ENCODE measurements around the gene SF3A2.

SF3A2 gene

DNA sequence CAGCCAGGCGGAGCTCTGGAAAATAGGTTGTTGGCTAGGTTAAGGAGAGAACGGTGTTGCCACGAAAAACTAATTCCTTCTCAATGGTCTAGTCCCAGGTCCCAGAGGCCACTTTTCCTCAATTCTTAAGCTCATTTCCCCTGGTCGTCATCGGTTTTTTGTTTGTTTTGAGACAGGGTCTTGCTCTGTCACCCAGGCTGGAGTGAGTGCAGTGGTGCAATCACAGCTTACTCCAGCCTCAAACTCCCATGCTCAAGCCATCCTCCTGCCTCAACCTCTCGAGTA, 1.2 kb downstream of the SF3A2 start:
- Histone ChIP-seq H3K27ac (ENCODE audit: low read depth, low read length) (no peak overlapping the region), H2BK15ac (replicated peaks; ENCODE audit: low read depth) (no peak overlapping the region), H3K36me3 (ENCODE audit: control insufficient read depth, insufficient read depth, low read length) (peaks cover 2% of the 10 kb centered on the region), H3K4ac (ENCODE audit: low read depth, low read length) (no peak overlapping the region), H4K5ac (ENCODE audit: low read length) (no peak overlapping the region), H3K4me3 (ENCODE audit: low read length) (peak overlapping the region; percentile 89), H3K79me1 (ENCODE audit: low read length) (peaks cover 17% of the 10 kb centered on the region), H3K79me2 (ENCODE audit: control insufficient read depth, insufficient read depth, low read length) (peaks cover 81% of the 10 kb centered on the region), H3K27me3 (ENCODE audit: insufficient read depth, low read length, poor library complexity) (no peaks in the 10 kb centered on the region), H3K23ac (ENCODE audit: low read length) (no peak overlapping the region), H2BK120ac (ENCODE audit: low read depth, low read length) (no peak overlapping the region), H4K8ac (ENCODE audit: low read depth, low read length) (no peak overlapping the region), H3K56ac (ENCODE audit: low read length) (peak overlapping the region; percentile 99), H3K9ac (ENCODE audit: low read length) (peak overlapping the region; percentile 97), H2AK5ac (ENCODE audit: low read length) (no peak overlapping the region), H3K18ac (ENCODE audit: low read length) (no peak overlapping the region), H2BK5ac (ENCODE audit: low read length) (no peak overlapping the region), H3K4me1 (ENCODE audit: control insufficient read depth, low read depth, low read length) (peaks cover 5% of the 10 kb centered on the region), H3K4me2 (ENCODE audit: low read length) (peak overlapping the region; percentile 59)
- WGBS (ENCODE audit: extremely low coverage, insufficient coverage, low lambda C conversion rate): no CpG with 5 or more reads among the region's 6 CpGs
- no peak for DNase-seq

DNA sequence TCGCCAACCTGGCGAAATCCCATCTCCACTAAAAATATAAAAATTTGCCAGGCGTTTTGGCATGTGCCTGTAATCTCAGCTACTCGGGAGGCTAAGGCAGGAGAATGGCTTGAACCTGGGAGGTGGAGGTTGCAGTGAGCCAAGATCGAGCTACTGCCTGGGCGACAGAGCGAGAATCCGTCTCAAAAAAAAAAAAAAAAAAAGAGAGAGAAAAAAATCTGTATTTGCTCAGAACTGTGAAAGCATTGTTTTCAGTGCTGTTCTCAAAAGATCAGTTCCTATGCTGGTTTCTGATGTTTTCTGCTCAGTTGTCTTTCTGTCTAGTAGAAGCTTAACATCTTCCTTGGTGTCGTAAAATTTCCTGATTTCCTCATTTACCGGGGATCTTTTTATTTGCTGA, 2.5 kb downstream of the SF3A2 start:
- Histone ChIP-seq H3K4me1 (ENCODE audit: control insufficient read depth, low read depth, low read length) (peaks cover 5% of the 10 kb centered on the region), H3K27ac (ENCODE audit: low read depth, low read length) (no peak overlapping the region), H2BK120ac (ENCODE audit: low read depth, low read length) (no peak overlapping the region), H3K56ac (ENCODE audit: low read length) (no peak overlapping the region), H4K8ac (ENCODE audit: low read depth, low read length) (no peak overlapping the region), H2BK5ac (ENCODE audit: low read length) (no peak overlapping the region), H3K79me2 (ENCODE audit: control insufficient read depth, insufficient read depth, low read length) (peaks cover 84% of the 10 kb centered on the region), H2BK15ac (replicated peaks; ENCODE audit: low read depth) (no peak overlapping the region), H3K4ac (ENCODE audit: low read depth, low read length) (no peak overlapping the region), H3K27me3 (ENCODE audit: insufficient read depth, low read length, poor library complexity) (no peaks in the 10 kb centered on the region), H3K36me3 (ENCODE audit: control insufficient read depth, insufficient read depth, low read length) (peaks cover 2% of the 10 kb centered on the region), H3K23ac (ENCODE audit: low read length) (no peak overlapping the region), H2AK5ac (ENCODE audit: low read length) (no peak overlapping the region), H3K79me1 (ENCODE audit: low read length) (peaks cover 17% of the 10 kb centered on the region), H4K5ac (ENCODE audit: low read length) (no peak overlapping the region), H3K9ac (ENCODE audit: low read length) (peak overlapping the region; percentile 70), H3K4me3 (ENCODE audit: low read length) (no peak overlapping the region), H3K18ac (ENCODE audit: low read length) (no peak overlapping the region), H3K4me2 (ENCODE audit: low read length) (peak overlapping the region; percentile 3)
- WGBS (ENCODE audit: extremely low coverage, insufficient coverage, low lambda C conversion rate): no CpG with 5 or more reads among the region's 10 CpGs
- no peak for DNase-seq

DNA sequence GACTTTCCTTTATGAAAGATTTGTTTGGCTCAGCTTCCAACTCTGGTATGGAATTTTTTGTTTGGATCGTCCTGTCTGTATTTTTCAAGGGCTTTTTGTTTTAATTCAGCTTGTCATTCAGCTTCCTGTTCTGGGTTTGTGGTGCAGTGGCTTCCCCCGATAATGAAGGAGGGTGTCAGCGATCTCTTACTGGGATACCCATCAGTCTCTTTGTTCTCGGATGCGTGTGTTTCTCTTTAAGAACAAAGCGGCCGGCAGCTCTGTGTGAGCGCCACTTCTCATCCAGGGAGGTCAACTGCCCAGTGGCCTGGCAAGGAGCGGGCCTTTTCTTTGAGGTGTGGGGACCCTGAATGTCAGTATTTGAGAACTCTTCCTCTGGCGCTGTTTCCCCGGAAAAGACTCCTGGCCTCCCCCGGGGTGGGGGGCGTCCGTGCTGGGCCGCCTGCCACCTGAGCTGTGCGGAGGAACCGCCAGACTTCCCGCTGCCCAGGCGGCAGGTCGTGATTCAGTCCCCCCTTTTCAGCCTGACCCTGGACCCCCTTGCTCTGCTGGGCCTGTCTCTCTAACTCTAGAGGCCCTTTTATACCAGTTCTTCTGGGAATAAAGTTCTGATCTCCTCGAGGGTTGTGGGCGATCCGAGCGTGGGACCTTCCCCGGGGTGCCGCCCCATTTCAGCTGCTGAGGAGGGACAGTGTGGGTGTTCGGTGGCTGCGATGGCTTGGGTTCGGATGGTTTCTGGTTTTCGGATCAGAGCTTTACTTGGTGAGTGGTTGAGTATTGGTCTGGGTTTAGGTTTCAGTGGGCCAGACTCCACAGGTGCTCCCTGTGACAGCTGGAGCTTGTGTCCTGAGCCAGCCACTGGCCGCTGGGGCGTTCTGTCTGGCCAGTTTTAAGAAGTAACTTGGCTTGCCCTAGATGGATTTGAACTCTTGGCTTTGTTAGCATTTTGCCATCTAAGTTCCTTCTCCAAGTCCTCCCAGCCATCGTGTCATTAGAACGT, 3.4 kb downstream of the SF3A2 start:
- peaks cover 5% of the 10 kb centered on the region for H3K4me1 ChIP-seq (ENCODE audit: control insufficient read depth, low read depth, low read length)

DNA sequence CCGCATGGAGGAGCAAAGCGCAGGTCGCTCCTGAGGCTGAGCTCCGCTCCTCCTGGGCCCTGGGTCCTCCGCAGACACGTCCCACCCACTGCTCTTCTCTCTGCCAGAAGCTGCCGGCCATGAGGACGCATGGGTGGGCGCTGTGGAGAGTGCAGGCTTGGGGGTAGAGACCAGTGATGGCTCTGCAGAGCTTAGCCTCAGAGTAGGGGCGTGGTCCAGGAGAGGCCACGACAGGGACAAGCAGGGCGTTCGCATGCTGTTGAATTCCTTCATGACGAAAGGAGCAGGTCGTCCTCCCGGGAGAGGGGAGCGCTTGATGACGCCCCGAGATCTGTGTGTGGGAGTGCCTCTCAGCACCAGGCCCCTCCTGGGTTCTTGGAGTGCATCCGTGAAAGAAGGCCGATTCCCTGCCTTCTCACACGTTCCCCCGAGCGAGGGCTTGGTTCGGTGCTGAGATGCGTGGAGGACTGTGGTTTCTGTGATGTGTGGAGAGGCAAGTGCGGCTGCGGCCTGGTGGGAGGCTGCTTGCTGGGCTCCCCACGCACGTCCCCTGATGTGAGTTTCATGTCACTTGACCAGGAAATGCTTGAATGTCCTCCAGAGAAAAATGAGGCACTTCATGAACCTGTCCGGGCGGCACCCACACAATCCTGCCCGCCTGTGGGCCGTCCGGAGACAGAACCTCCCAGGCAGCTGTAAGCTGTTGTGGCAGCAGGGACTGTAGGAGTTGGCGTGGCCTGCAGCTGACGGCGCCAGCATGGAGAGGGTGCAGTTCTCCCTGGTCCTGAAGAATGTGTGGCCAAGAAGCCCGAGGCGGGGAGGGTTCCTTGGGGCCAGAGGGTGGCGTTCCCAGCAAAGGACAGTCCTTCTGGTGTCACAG, 4.5 kb downstream of the SF3A2 start:
- peaks cover 12% of the 10 kb centered on the region for H3K36me3 ChIP-seq (ENCODE audit: control insufficient read depth, insufficient read depth, low read length)
- H3K4me2 ChIP-seq (ENCODE audit: low read length): no peak overlapping the region
- no peak overlapping the region for H2BK15ac ChIP-seq (replicated peaks; ENCODE audit: low read depth)
- H3K27ac ChIP-seq (ENCODE audit: low read depth, low read length): no peak overlapping the region
- H4K8ac ChIP-seq (ENCODE audit: low read depth, low read length): no peak overlapping the region
- H3K23ac ChIP-seq (ENCODE audit: low read length): peak overlapping the region; percentile 37
- no peaks in the 10 kb centered on the region for H3K27me3 ChIP-seq (ENCODE audit: insufficient read depth, low read length, poor library complexity)
- no peak overlapping the region for H2BK5ac ChIP-seq (ENCODE audit: low read length)
- H3K56ac ChIP-seq (ENCODE audit: low read length): peak overlapping the region; percentile 79
- H3K79me2 ChIP-seq (ENCODE audit: control insufficient read depth, insufficient read depth, low read length): peaks cover 68% of the 10 kb centered on the region
- H3K4ac ChIP-seq (ENCODE audit: low read depth, low read length): no peak overlapping the region
- no peak for DNase-seq
- H3K4me1 ChIP-seq (ENCODE audit: control insufficient read depth, low read depth, low read length): peaks cover 5% of the 10 kb centered on the region
- H4K5ac ChIP-seq (ENCODE audit: low read length): no peak overlapping the region
- no peak overlapping the region for H3K4me3 ChIP-seq (ENCODE audit: low read length)
- peak overlapping the region; percentile 18 for H3K9ac ChIP-seq (ENCODE audit: low read length)
- H3K79me1 ChIP-seq (ENCODE audit: low read length): peaks cover 16% of the 10 kb centered on the region
- H2BK120ac ChIP-seq (ENCODE audit: low read depth, low read length): no peak overlapping the region
- WGBS (ENCODE audit: extremely low coverage, insufficient coverage, low lambda C conversion rate): no CpG with 5 or more reads among the region's 41 CpGs
- no peak overlapping the region for H3K18ac ChIP-seq (ENCODE audit: low read length)
- H2AK5ac ChIP-seq (ENCODE audit: low read length): no peak overlapping the region

More for the DNA sequence above, 3.4 kb downstream of the SF3A2 start:
- peak overlapping the region; percentile 79 for H3K56ac ChIP-seq (ENCODE audit: low read length)
- peaks cover 16% of the 10 kb centered on the region for H3K79me1 ChIP-seq (ENCODE audit: low read length)
- H3K18ac ChIP-seq (ENCODE audit: low read length): no peak overlapping the region
- H3K27ac ChIP-seq (ENCODE audit: low read depth, low read length): no peak overlapping the region
- peak; percentile 44 for DNase-seq
- no peak overlapping the region for H2AK5ac ChIP-seq (ENCODE audit: low read length)
- no peak overlapping the region for H2BK15ac ChIP-seq (replicated peaks; ENCODE audit: low read depth)
- H2BK5ac ChIP-seq (ENCODE audit: low read length): no peak overlapping the region
- peak overlapping the region; percentile 50 for H3K4me2 ChIP-seq (ENCODE audit: low read length)
- H3K23ac ChIP-seq (ENCODE audit: low read length): peak overlapping the region; percentile 86
- no peak overlapping the region for H3K4ac ChIP-seq (ENCODE audit: low read depth, low read length)
- no peaks in the 10 kb centered on the region for H3K27me3 ChIP-seq (ENCODE audit: insufficient read depth, low read length, poor library complexity)
- no peak overlapping the region for H3K4me3 ChIP-seq (ENCODE audit: low read length)
- peak overlapping the region; percentile 70 for H3K9ac ChIP-seq (ENCODE audit: low read length)
- H3K79me2 ChIP-seq (ENCODE audit: control insufficient read depth, insufficient read depth, low read length): peaks cover 75% of the 10 kb centered on the region
- H2BK120ac ChIP-seq (ENCODE audit: low read depth, low read length): no peak overlapping the region
- peaks cover 8% of the 10 kb centered on the region for H3K36me3 ChIP-seq (ENCODE audit: control insufficient read depth, insufficient read depth, low read length)
- H4K8ac ChIP-seq (ENCODE audit: low read depth, low read length): no peak overlapping the region
- no peak overlapping the region for H4K5ac ChIP-seq (ENCODE audit: low read length)
- WGBS (ENCODE audit: extremely low coverage, insufficient coverage, low lambda C conversion rate): no CpG with 5 or more reads among the region's 34 CpGs

DNA sequence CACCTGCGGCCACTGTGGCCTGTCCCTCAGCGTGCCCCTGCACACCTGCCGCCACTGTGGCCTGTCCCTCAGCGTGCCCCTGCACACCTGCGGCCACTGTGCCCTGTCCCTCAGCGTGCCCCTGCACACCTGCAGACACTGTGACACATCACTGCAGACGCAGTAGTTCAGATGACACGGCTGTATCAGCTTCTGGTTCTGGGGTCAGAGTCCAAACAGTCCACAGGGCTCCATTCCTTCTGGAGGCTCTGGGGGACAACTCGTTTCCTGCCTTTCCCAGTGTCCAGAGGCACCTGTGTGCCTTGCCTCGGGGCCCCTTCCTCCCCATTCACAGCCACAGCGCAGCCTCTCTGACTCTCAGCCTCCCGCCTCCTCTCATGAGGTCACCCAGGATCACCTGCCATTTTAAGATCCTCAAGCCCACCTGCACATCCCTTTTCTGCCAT, 5.5 kb downstream of the SF3A2 start:
- Histone ChIP-seq H3K4me3 (ENCODE audit: low read length) (no peak overlapping the region), H3K27me3 (ENCODE audit: insufficient read depth, low read length, poor library complexity) (no peaks in the 10 kb centered on the region), H3K4me2 (ENCODE audit: low read length) (no peak overlapping the region), H2BK15ac (replicated peaks; ENCODE audit: low read depth) (no peak overlapping the region), H2AK5ac (ENCODE audit: low read length) (no peak overlapping the region), H2BK5ac (ENCODE audit: low read length) (no peak overlapping the region), H3K4ac (ENCODE audit: low read depth, low read length) (no peak overlapping the region), H3K18ac (ENCODE audit: low read length) (no peak overlapping the region), H3K23ac (ENCODE audit: low read length) (peak overlapping the region; percentile 37), H3K79me1 (ENCODE audit: low read length) (peaks cover 16% of the 10 kb centered on the region), H2BK120ac (ENCODE audit: low read depth, low read length) (no peak overlapping the region), H3K27ac (ENCODE audit: low read depth, low read length) (no peak overlapping the region), H3K9ac (ENCODE audit: low read length) (no peak overlapping the region), H3K79me2 (ENCODE audit: control insufficient read depth, insufficient read depth, low read length) (peaks cover 66% of the 10 kb centered on the region), H3K56ac (ENCODE audit: low read length) (peak overlapping the region; percentile 62), H3K36me3 (ENCODE audit: control insufficient read depth, insufficient read depth, low read length) (peaks cover 14% of the 10 kb centered on the region), H4K8ac (ENCODE audit: low read depth, low read length) (no peak overlapping the region), H4K5ac (ENCODE audit: low read length) (no peak overlapping the region), H3K4me1 (ENCODE audit: control insufficient read depth, low read depth, low read length) (peaks cover 5% of the 10 kb centered on the region)
- DNase-seq: no peak
- no CpG with 5 or more reads among the region's 12 CpGs for WGBS (ENCODE audit: extremely low coverage, insufficient coverage, low lambda C conversion rate)
